PC-9 (cell line): Measurements from ENCODE around the gene MAN2A2. TPM values are rescaled to one million over a fixed set of nuclear protein-coding genes. Genes with fewer than 3 reads are reported as not detected.

Source experiments
- BruUV-seq: library from RNA; stranded (reverse); fragments of 400-500 nt; replicated peaks from 2 replicates; lab custom pipeline; 2021; lab: Mats Ljungman, UMichigan
- CTCF ChIA-PET: fragments of 300-600 bp; sonication (Branson Sonifier 250); formaldehyde crosslinking; loops from one replicate; lab custom pipeline; 2022; ENCODE audit warnings: antibody characterized with exemption; lab: Charles Lee
- POLR2A ChIA-PET: fragments of 300-600 bp; sonication (Branson Sonifier 250); formaldehyde crosslinking; loops from one replicate; lab custom pipeline; 2022; ENCODE audit warnings: antibody characterized with exemption; ENCODE audit not compliant: unreplicated experiment; lab: Charles Lee
- DNase-seq, 2 experiments: peaks; one replicate each; pipeline versions ENCODE4 v3.0.0 to v3.0.0-alpha.2; 2015 to 2022; ENCODE audit warnings: mixed read lengths in 1 of 2
- H2AFZ ChIP-seq: fragments of 200-600 bp; sonication (generic); 2 replicates; pipeline ENCODE4 v1.8.1; 2017; ENCODE audit warnings: antibody characterized with exemption
- H3F3A ChIP-seq: fragments of 200-600 bp; sonication (generic); 2 replicates; pipeline ENCODE4 v1.8.1; 2017; ENCODE audit warnings: antibody characterized with exemption, mild to moderate bottlenecking, low read depth; ENCODE audit not compliant: insufficient read depth
- H3K27ac ChIP-seq: fragments of 200-600 bp; sonication (generic); 2 replicates; pipeline ENCODE4 v1.6.1; 2016; ENCODE audit warnings: mixed run types
- H3K27me3 ChIP-seq: fragments of 200-600 bp; sonication (generic); 2 replicates; pipeline ENCODE4 v1.6.1; 2016; ENCODE audit warnings: low read depth, mixed run types; ENCODE audit not compliant: insufficient read depth
- H3K36me3 ChIP-seq: fragments of 200-600 bp; sonication (generic); 2 replicates; pipeline ENCODE4 v1.6.1; 2016; ENCODE audit warnings: low read depth, mixed run types
- H3K4me1 ChIP-seq: fragments of 200-600 bp; sonication (generic); replicated peaks from 2 replicates; pipeline ENCODE4 v1.6.1; 2016; ENCODE audit warnings: mixed run types; ENCODE audit not compliant: insufficient read depth
- H3K4me2 ChIP-seq: fragments of 200-600 bp; sonication (generic); 2 replicates; pipeline ENCODE4 v1.6.1; 2017; ENCODE audit warnings: mixed run types
- H3K4me3 ChIP-seq: fragments of 200-600 bp; sonication (generic); 2 replicates; pipeline ENCODE4 v1.6.1; 2016; ENCODE audit warnings: mixed run types
- H3K79me2 ChIP-seq: fragments of 200-600 bp; sonication (generic); 2 replicates; pipeline ENCODE4 v1.6.1; 2017; ENCODE audit warnings: low read depth, mixed run types
- H3K9me2 ChIP-seq: fragments of 200-600 bp; sonication (generic); 2 replicates; pipeline ENCODE4 v1.8.1; 2017; ENCODE audit warnings: mild to moderate bottlenecking; ENCODE audit not compliant: insufficient read depth
- H3K9me3 ChIP-seq: fragments of 200-600 bp; sonication (generic); 2 replicates; pipeline ENCODE4 v1.8.1; 2016; ENCODE audit warnings: low read depth; ENCODE audit not compliant: insufficient read depth
- H4K20me1 ChIP-seq: fragments of 200-600 bp; sonication (generic); 2 replicates; pipeline ENCODE4 v1.8.1; 2017; ENCODE audit not compliant: insufficient read depth
- EZH2 ChIP-seq: fragments of 200-600 bp; sonication (generic); IDR thresholded peaks from 2 replicates; pipeline ENCODE4 v1.8.0; 2017; ENCODE audit warnings: antibody characterized with exemption, low read depth
- intact Hi-C: fragments of 100-400 bp; cut with micrococcal nuclease; formaldehyde crosslinking; loops from one replicate; pipeline ENCODE4 v1.10.0; 2022; ENCODE audit not compliant: unreplicated experiment
- total RNA-seq: library from RNA; stranded (reverse); gene quantifications from 2 replicates; pipeline ENCODE4 v1.2.3, GENCODE V29; 2021
- TF ChIP-seq, protein P1 (sequence below): fragments of 200-600 bp; sonication (generic); conservative IDR thresholded peaks from 2 replicates; pipeline ENCODE4 v1.6.1; 2017; ENCODE audit warnings: mixed run types, antibody characterized with exemption, mild to moderate bottlenecking, moderate library complexity

Gene MAN2A2
- total RNA-seq, 1 experiment from 2014 or later: 27.1 TPM

DNA sequence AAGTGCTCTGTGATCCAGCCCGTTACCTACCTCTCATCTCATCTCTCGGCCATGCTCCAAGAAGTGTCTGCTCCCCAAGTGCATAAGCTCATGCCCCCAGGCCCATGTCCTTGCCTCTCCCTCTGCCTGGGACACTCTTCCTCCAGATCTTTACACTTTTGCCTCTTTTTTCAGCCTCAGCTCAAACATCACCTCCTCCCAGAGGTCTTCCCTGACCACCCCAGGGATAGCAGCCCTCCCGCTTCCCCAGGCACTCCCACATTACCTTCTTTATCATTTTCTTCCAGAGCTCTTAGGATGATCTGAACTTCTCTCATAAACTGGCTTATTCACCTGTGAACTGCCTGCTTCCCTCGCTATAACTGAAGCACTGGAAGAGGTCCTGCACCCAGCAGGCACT lies 37.4 kb upstream of the MAN2A2 start:
- no TSS peak for BruUV-seq
- POLR2A ChIA-PET: no interaction called here

GRCh38 chr15:90866161-90866715 lies 36.9 kb upstream of the MAN2A2 start:
- Histone ChIP-seq H3K27ac (no peak overlapping the region), H2AFZ (no peak overlapping the region), H3K9me2 (no peaks in the 10 kb centered on the region), H3K79me2 (peaks cover 7% of the 10 kb centered on the region), H3K27me3 (no peaks in the 10 kb centered on the region), H3K9me3 (no peaks in the 10 kb centered on the region), H3K4me1 (peaks cover 79% of the 10 kb centered on the region), H3K4me2 (no peak overlapping the region), H4K20me1 (no peaks in the 10 kb centered on the region), H3F3A (peaks cover 67% of the 10 kb centered on the region), H3K36me3 (no peaks in the 10 kb centered on the region), H3K4me3 (no peak overlapping the region)
- ChIA-PET POLR2A (no interaction called here), CTCF (no interaction called here)
- intact Hi-C loops: no loop called here
- no TSS peak for BruUV-seq
- no peak for TF ChIP-seq EZH2
- TF ChIP-seq, protein P1, sequence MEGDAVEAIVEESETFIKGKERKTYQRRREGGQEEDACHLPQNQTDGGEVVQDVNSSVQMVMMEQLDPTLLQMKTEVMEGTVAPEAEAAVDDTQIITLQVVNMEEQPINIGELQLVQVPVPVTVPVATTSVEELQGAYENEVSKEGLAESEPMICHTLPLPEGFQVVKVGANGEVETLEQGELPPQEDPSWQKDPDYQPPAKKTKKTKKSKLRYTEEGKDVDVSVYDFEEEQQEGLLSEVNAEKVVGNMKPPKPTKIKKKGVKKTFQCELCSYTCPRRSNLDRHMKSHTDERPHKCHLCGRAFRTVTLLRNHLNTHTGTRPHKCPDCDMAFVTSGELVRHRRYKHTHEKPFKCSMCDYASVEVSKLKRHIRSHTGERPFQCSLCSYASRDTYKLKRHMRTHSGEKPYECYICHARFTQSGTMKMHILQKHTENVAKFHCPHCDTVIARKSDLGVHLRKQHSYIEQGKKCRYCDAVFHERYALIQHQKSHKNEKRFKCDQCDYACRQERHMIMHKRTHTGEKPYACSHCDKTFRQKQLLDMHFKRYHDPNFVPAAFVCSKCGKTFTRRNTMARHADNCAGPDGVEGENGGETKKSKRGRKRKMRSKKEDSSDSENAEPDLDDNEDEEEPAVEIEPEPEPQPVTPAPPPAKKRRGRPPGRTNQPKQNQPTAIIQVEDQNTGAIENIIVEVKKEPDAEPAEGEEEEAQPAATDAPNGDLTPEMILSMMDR: no peak
- DNase-seq: no peak

More for the DNA sequence above, 37.4 kb upstream of the MAN2A2 start:
- H3K36me3 ChIP-seq: no peaks in the 10 kb centered on the region
- H3K27me3 ChIP-seq: no peaks in the 10 kb centered on the region
- peaks cover 83% of the 10 kb centered on the region for H3K4me1 ChIP-seq
- intact Hi-C loops: no loop called here
- no peaks in the 10 kb centered on the region for H3K9me2 ChIP-seq
- peaks cover 70% of the 10 kb centered on the region for H3F3A ChIP-seq
- no peak overlapping the region for H3K27ac ChIP-seq
- TF ChIP-seq, protein P1: no peak
- no peak for TF ChIP-seq EZH2
- no peaks in the 10 kb centered on the region for H4K20me1 ChIP-seq
- no peak for DNase-seq
- peaks cover 3% of the 10 kb centered on the region for H3K79me2 ChIP-seq
- H2AFZ ChIP-seq: no peak overlapping the region
- no peak overlapping the region for H3K4me2 ChIP-seq
- H3K9me3 ChIP-seq: no peaks in the 10 kb centered on the region
- no peak overlapping the region for H3K4me3 ChIP-seq
- CTCF ChIA-PET: no interaction called here

- TF ChIP-seq, protein P1: no peak
- TF ChIP-seq EZH2: no peak
- Histone ChIP-seq H3F3A (peaks cover 62% of the 10 kb centered on the region), H2AFZ (no peak overlapping the region), H3K4me2 (no peak overlapping the region), H3K9me3 (no peaks in the 10 kb centered on the region), H3K9me2 (no peaks in the 10 kb centered on the region), H3K36me3 (no peaks in the 10 kb centered on the region), H3K27ac (no peak overlapping the region), H3K4me3 (no peak overlapping the region), H3K79me2 (peaks cover 7% of the 10 kb centered on the region), H4K20me1 (no peaks in the 10 kb centered on the region), H3K27me3 (no peaks in the 10 kb centered on the region), H3K4me1 (peaks cover 74% of the 10 kb centered on the region)
- no TSS peak for BruUV-seq
- DNase-seq: no peak
- ChIA-PET CTCF (no interaction called here), POLR2A (no interaction called here)
- intact Hi-C loops: no loop called here
Observed at GRCh38 chr15:90866800-90867199, 36.3 kb upstream of the MAN2A2 start.
